HFFc6 (cell line): Measurements from ENCODE around the gene ARCN1. TPM values are rescaled to one million over a fixed set of nuclear protein-coding genes. Genes with fewer than 3 reads are reported as not detected.

Experiments
- DNase-seq: peaks from one replicate; pipeline ENCODE4 v3.0.0-alpha.2; 2018
- H3K27ac Mint-ChIP-seq: 2 replicates; pipeline ENCODE4 v1.8.0; 2020; ENCODE audit warnings: mild to moderate bottlenecking, mixed read lengths
- H3K27me3 Mint-ChIP-seq: 2 replicates; pipeline ENCODE4 v1.8.0; 2021; ENCODE audit warnings: mild to moderate bottlenecking, moderate library complexity, mixed read lengths; ENCODE audit not compliant: insufficient read depth
- H3K36me3 Mint-ChIP-seq: 2 replicates; pipeline ENCODE4 v1.8.0; 2021; ENCODE audit warnings: low read depth, mixed read lengths
- H3K4me1 Mint-ChIP-seq: 2 replicates; pipeline ENCODE4 v1.8.0; 2020; ENCODE audit warnings: low read depth, mixed read lengths
- H3K4me3 Mint-ChIP-seq: 2 replicates; pipeline ENCODE4 v1.8.0; 2020; ENCODE audit warnings: mild to moderate bottlenecking, moderate library complexity, mixed read lengths
- H3K9me3 Mint-ChIP-seq: 2 replicates; pipeline ENCODE4 v1.8.0; 2020; ENCODE audit warnings: mild to moderate bottlenecking, mixed read lengths
- CTCF ChIP-seq: fragments of 200-600 bp; sonication (generic); IDR thresholded peaks from 2 replicates; pipeline ENCODE4 v1.5.0; 2021; ENCODE audit warnings: antibody characterized with exemption, mild to moderate bottlenecking
- total RNA-seq, 6 experiments: library from RNA; stranded (reverse); fragmentation: NEBNext Ultra II Directional; extraction: Animal tissue kit (Norgen Biotek cat#: 25700); gene quantifications; 2 replicates in 1 of 6; 3 replicates in 5 of 6; pipeline ENCODE4 v1.2.3, GENCODE V29; 2021

Gene ARCN1
- total RNA-seq, 6 experiments from 2014 or later, result 271 to 331 (median 319) TPM

GRCh38 chr11:118622376-118623268 lies 50.4 kb downstream of the ARCN1 start:
- no peak for TF ChIP-seq CTCF
- H3K9me3 Mint-ChIP-seq, result no peaks in the 10 kb centered on the region
- H3K4me1 Mint-ChIP-seq, result peaks cover 64% of the 10 kb centered on the region
- H3K27ac Mint-ChIP-seq, result peak overlapping the region; percentile 92
- peaks cover 4% of the 10 kb centered on the region for H3K27me3 Mint-ChIP-seq
- peak; percentile 68 for DNase-seq
- peak overlapping the region; percentile 79 for H3K4me3 Mint-ChIP-seq
- peaks cover 16% of the 10 kb centered on the region for H3K36me3 Mint-ChIP-seq

GRCh38 chr11:118623269-118623655 lies 51.1 kb downstream of the ARCN1 start:
- Mint-ChIP-seq H3K4me3 (peak overlapping the region; percentile 79), H3K27me3 (peaks cover 4% of the 10 kb centered on the region), H3K27ac (peak overlapping the region; percentile 92), H3K4me1 (peaks cover 58% of the 10 kb centered on the region), H3K9me3 (no peaks in the 10 kb centered on the region), H3K36me3 (peaks cover 16% of the 10 kb centered on the region)
- DNase-seq, result peak; percentile 26
- TF ChIP-seq CTCF, result no peak

- no peak for DNase-seq
- H3K36me3 Mint-ChIP-seq, result peaks cover 26% of the 10 kb centered on the region; the same call in 1 of the 2 replicates
- no peak overlapping the region for H3K27ac Mint-ChIP-seq
- no peaks in the 10 kb centered on the region for H3K9me3 Mint-ChIP-seq
- peaks cover 52% of the 10 kb centered on the region for H3K4me1 Mint-ChIP-seq
- TF ChIP-seq CTCF, result no peak
- peaks cover 1% of the 10 kb centered on the region for H3K27me3 Mint-ChIP-seq
- H3K4me3 Mint-ChIP-seq, result no peak overlapping the region
These were observed 53.0 kb downstream of the ARCN1 start for GRCh38 chr11:118625036-118625690.

GRCh38 chr11:118625976-118626375 lies 53.8 kb downstream of the ARCN1 start:
- TF ChIP-seq CTCF, result no peak
- no peaks in the 10 kb centered on the region for H3K9me3 Mint-ChIP-seq
- H3K4me1 Mint-ChIP-seq, result peaks cover 52% of the 10 kb centered on the region
- H3K4me3 Mint-ChIP-seq, result no peak overlapping the region
- peaks cover 30% of the 10 kb centered on the region; the same call in 1 of the 2 replicates for H3K36me3 Mint-ChIP-seq
- no peak for DNase-seq
- peaks cover 4% of the 10 kb centered on the region for H3K27me3 Mint-ChIP-seq
- H3K27ac Mint-ChIP-seq, result peak overlapping the region; percentile 10; the same call in 1 of the 2 replicates

- H3K27ac Mint-ChIP-seq, result no peak overlapping the region
- peaks cover 52% of the 10 kb centered on the region for H3K4me1 Mint-ChIP-seq
- TF ChIP-seq CTCF, result no peak
- peaks cover 8% of the 10 kb centered on the region for H3K27me3 Mint-ChIP-seq
- H3K9me3 Mint-ChIP-seq, result no peaks in the 10 kb centered on the region
- H3K36me3 Mint-ChIP-seq, result peaks cover 33% of the 10 kb centered on the region; the same call in 1 of the 2 replicates
- no peak overlapping the region for H3K4me3 Mint-ChIP-seq
- DNase-seq, result no peak
These were observed 55.4 kb downstream of the ARCN1 start for GRCh38 chr11:118627566-118627965.
